Adrenal gland (tissue), 5 donors: ENCODE data around the gene SCARB1.
A peak's percentile ranks its signal among the peaks of the same experiment; 100 is the strongest.

Source experiments
- POLR2A ChIP-seq, 2 donors: fragments of 450-650 bp; IDR thresholded peaks; one replicate each; pipeline ENCODE4 v1.6.1; 2017; ENCODE audit warnings: antibody characterized with exemption in 2 of 2, mild to moderate bottlenecking in 2 of 2, moderate library complexity in 1 of 2
- TF ChIP-seq, protein P1 (sequence below), 6 experiments: fragments of 450-650 bp in 4 of 6; fragments of 200-600 bp in 2 of 6; sonication (generic) in 1 of 6; IDR thresholded peaks; 1 replicate in 5 of 6; 2 replicates in 1 of 6; pipeline versions ENCODE4 v1.5.1 to v1.8.0; 2016 to 2021; ENCODE audit warnings: antibody characterized with exemption in 6 of 6, mild to moderate bottlenecking in 2 of 6, moderate library complexity in 1 of 6
- donor health status: DM: no; HTN: no; CAD: no.

DNA sequence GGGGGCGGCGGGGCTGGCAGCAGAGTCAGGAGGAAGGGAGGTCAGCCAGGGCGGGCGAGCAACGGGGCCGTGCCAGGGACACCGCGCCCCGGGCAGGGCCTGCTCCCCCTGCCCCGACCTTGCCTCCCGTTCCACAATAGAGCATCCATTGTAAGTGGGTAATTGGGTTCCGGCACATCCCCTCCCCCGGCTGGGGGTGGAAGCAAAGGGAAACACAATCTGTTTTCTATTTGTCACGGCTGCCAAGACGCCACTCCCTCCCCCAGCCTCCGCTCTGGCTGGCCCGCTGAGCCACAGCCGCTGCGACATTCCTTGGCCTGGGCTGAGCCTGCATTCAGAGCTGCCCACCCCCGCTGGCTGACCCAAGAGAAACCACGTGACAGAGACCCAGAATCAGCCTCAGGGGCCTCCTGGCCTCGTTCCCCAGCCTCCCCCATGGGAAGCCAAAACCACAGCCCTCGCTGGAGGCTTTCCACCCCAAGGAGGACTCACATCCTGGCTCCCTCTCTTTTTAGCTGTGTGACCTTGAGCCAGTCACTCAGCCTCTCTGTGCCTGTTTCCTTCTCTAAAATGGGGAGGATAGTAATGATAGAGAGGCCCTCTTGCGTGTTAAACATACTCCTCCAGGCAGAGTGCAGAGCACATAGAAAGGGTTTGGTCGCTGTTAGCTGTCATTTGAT, 117.6 kb downstream of the SCARB1 start:
- TF ChIP-seq, protein P1, sequence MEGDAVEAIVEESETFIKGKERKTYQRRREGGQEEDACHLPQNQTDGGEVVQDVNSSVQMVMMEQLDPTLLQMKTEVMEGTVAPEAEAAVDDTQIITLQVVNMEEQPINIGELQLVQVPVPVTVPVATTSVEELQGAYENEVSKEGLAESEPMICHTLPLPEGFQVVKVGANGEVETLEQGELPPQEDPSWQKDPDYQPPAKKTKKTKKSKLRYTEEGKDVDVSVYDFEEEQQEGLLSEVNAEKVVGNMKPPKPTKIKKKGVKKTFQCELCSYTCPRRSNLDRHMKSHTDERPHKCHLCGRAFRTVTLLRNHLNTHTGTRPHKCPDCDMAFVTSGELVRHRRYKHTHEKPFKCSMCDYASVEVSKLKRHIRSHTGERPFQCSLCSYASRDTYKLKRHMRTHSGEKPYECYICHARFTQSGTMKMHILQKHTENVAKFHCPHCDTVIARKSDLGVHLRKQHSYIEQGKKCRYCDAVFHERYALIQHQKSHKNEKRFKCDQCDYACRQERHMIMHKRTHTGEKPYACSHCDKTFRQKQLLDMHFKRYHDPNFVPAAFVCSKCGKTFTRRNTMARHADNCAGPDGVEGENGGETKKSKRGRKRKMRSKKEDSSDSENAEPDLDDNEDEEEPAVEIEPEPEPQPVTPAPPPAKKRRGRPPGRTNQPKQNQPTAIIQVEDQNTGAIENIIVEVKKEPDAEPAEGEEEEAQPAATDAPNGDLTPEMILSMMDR (IDR thresholded peaks at IDR 0.05): no peak
- peak in 1 of 2 donors; percentile 48 for TF ChIP-seq POLR2A (IDR thresholded peaks at IDR 0.05)
